Liver (tissue), 9 donors: ENCODE measurements around the gene SDF2L1. TPM values are rescaled to one million over a fixed set of nuclear protein-coding genes. Genes with fewer than 3 reads are reported as not detected.

ENCODE experiments used
- DNase-seq: peaks from one replicate; pipeline ENCODE4 v3.0.0-alpha.2; 2017; ENCODE audit warnings: low spot score
- H3K27ac ChIP-seq, 2 donors: one replicate each; pipeline ENCODE4 v1.7.0; 2013; ENCODE audit warnings: inconsistent platforms in 2 of 2, low read length in 2 of 2, control low read depth in 1 of 2, low read depth in 1 of 2, mild to moderate bottlenecking in 1 of 2
- H3K27me3 ChIP-seq, 4 donors: one replicate each; pipeline versions ENCODE4 v1.6.1 to v1.7.0; 2013; ENCODE audit warnings: low read length in 3 of 4, inconsistent platforms in 1 of 4, mild to moderate bottlenecking in 1 of 4, moderate library complexity in 1 of 4; ENCODE audit not compliant: control insufficient read depth in 4 of 4, insufficient read depth in 4 of 4
- H3K36me3 ChIP-seq, 4 donors: one replicate each; pipeline versions ENCODE4 v1.6.1 to v1.7.0; 2013; ENCODE audit warnings: low read length in 3 of 4, mild to moderate bottlenecking in 3 of 4, low read depth in 1 of 4, moderate library complexity in 1 of 4; ENCODE audit not compliant: control insufficient read depth in 4 of 4, insufficient read depth in 3 of 4
- H3K4me1 ChIP-seq, 4 donors: one replicate each; pipeline versions ENCODE4 v1.6.1 to v1.7.0; 2013; ENCODE audit warnings: low read length in 3 of 4, mild to moderate bottlenecking in 3 of 4, moderate library complexity in 1 of 4; ENCODE audit not compliant: control insufficient read depth in 4 of 4, insufficient read depth in 4 of 4
- H3K4me3 ChIP-seq, 3 donors: one replicate each; pipeline versions ENCODE4 v1.6.1 to v1.7.0; 2013; ENCODE audit warnings: low read length in 3 of 3, control low read depth in 1 of 3, low read depth in 1 of 3, mild to moderate bottlenecking in 1 of 3
- H3K9ac ChIP-seq, 2 donors: one replicate each; pipeline ENCODE4 v1.7.0; 2013; ENCODE audit warnings: low read length in 2 of 2, mild to moderate bottlenecking in 2 of 2, moderate library complexity in 2 of 2, control low read depth in 1 of 2, low read depth in 1 of 2
- H3K9me3 ChIP-seq, 4 donors: one replicate each; pipeline versions ENCODE4 v1.6.1 to v1.7.0; 2013; ENCODE audit warnings: low read length in 3 of 4; ENCODE audit not compliant: control insufficient read depth in 4 of 4
- ATF3 ChIP-seq: IDR thresholded peaks from 2 replicates; pipeline ENCODE4 v1.6.1; 2016; ENCODE audit warnings: antibody characterized with exemption
- EGR1 ChIP-seq, 2 donors: IDR thresholded peaks; 2 replicates each; pipeline ENCODE4 v1.6.1; 2016 to 2018; ENCODE audit warnings: antibody characterized with exemption in 2 of 2, low read depth in 2 of 2
- FOXA1 ChIP-seq: IDR thresholded peaks from 2 replicates; pipeline ENCODE4 v1.6.1; 2016; ENCODE audit warnings: antibody characterized with exemption
- FOXA2 ChIP-seq: IDR thresholded peaks from 2 replicates; pipeline ENCODE4 v1.6.1; 2016; ENCODE audit warnings: antibody characterized with exemption
- GABPA ChIP-seq, 2 donors: IDR thresholded peaks in 1 of 2; conservative IDR thresholded peaks in 1 of 2; 2 replicates each; pipeline ENCODE4 v1.6.1; 2016; ENCODE audit warnings: antibody characterized with exemption in 2 of 2, mild to moderate bottlenecking in 1 of 2, moderate library complexity in 1 of 2
- HNF4A ChIP-seq, 2 donors: conservative IDR thresholded peaks; 2 replicates each; pipeline ENCODE4 v1.6.1; 2016; ENCODE audit warnings: antibody characterized with exemption in 2 of 2, mild to moderate bottlenecking in 2 of 2
- HNF4G ChIP-seq: IDR thresholded peaks from 2 replicates; pipeline ENCODE4 v1.6.1; 2016; ENCODE audit warnings: antibody characterized with exemption
- MAX ChIP-seq: IDR thresholded peaks from 2 replicates; pipeline ENCODE4 v1.6.1; 2016; ENCODE audit warnings: antibody characterized with exemption
- NR2F2 ChIP-seq: IDR thresholded peaks from 2 replicates; pipeline ENCODE4 v1.6.1; 2016; ENCODE audit warnings: antibody characterized with exemption
- RAD21 ChIP-seq, 2 donors: IDR thresholded peaks; 2 replicates each; pipeline ENCODE4 v1.6.1; 2016; ENCODE audit warnings: antibody characterized with exemption in 2 of 2, mild to moderate bottlenecking in 2 of 2
- TAF1 ChIP-seq: conservative IDR thresholded peaks from 2 replicates; pipeline ENCODE4 v1.6.1; 2016; ENCODE audit warnings: antibody characterized with exemption, mild to moderate bottlenecking
- YY1 ChIP-seq: IDR thresholded peaks from 2 replicates; pipeline ENCODE4 v1.6.1; 2016; ENCODE audit warnings: antibody characterized with exemption, mild to moderate bottlenecking
- ZBTB33 ChIP-seq: IDR thresholded peaks from 2 replicates; pipeline ENCODE4 v1.6.1; 2016; ENCODE audit warnings: antibody characterized with exemption
- WGBS: extraction: QIAGEN DNeasy Blood & Tissue Kit; methylation state at CpG from one replicate; pipeline ENCODE4 v1.1.7; 2013; 5-methylcytosine and 5-hydroxymethylcytosine counted together
- polyA plus RNA-seq, 2 donors: library from polyadenylated mRNA; stranded (reverse) in 1 of 2; unstranded in 1 of 2; fragments of 200-250 nt in 1 of 2; fragments of >200 nt in 1 of 2; fragmentation: Nextera tagmentation in 1 of 2; extraction: Ambion mirVana in 1 of 2; gene quantifications; one replicate each; pipeline versions ENCODE4 v1.2.1 to v1.2.3, GENCODE V29; 2013 to 2015
- total RNA-seq, 2 donors: library from RNA; depleted of rRNA; stranded (reverse); fragments of >200 nt; gene quantifications; one replicate each; pipeline ENCODE4 v1.2.3, GENCODE V29; 2014
- TF ChIP-seq, protein P1 (sequence below): fragments of 150-350 bp; IDR thresholded peaks from 2 replicates; pipeline ENCODE4 v1.5.1; 2017; ENCODE audit warnings: improper control_type of control experiment, low read depth, low read length; ENCODE audit not compliant: missing input control
- donor health status: healthy.
- donor health status: healthy.
- donor health status: healthy.
- donor health status: healthy.
- donor health status: healthy.

Gene SDF2L1
- total and polyA plus RNA-seq, 4 donors, result 36.3 to 173 (median 82.9) TPM

- TF ChIP-seq, protein P1, sequence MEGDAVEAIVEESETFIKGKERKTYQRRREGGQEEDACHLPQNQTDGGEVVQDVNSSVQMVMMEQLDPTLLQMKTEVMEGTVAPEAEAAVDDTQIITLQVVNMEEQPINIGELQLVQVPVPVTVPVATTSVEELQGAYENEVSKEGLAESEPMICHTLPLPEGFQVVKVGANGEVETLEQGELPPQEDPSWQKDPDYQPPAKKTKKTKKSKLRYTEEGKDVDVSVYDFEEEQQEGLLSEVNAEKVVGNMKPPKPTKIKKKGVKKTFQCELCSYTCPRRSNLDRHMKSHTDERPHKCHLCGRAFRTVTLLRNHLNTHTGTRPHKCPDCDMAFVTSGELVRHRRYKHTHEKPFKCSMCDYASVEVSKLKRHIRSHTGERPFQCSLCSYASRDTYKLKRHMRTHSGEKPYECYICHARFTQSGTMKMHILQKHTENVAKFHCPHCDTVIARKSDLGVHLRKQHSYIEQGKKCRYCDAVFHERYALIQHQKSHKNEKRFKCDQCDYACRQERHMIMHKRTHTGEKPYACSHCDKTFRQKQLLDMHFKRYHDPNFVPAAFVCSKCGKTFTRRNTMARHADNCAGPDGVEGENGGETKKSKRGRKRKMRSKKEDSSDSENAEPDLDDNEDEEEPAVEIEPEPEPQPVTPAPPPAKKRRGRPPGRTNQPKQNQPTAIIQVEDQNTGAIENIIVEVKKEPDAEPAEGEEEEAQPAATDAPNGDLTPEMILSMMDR, result no peak
- TF ChIP-seq FOXA2, result no peak
- TF ChIP-seq MAX, result no peak
Observed at GRCh38 chr22:21623648-21623970, 18.5 kb upstream of the SDF2L1 start (continued).

GRCh38 chr22:21624120-21624879, 17.8 kb upstream of the SDF2L1 start:
- H3K27ac ChIP-seq, result no peak overlapping the region
- no peak overlapping the region for H3K4me3 ChIP-seq
- H3K4me1 ChIP-seq, result peaks cover 8 to 28% (median 18%) of the 10 kb centered on the region in 4 donors
- WGBS, result 56% methylated on average over 8 of the region's 8 CpGs
- DNase-seq, result no peak
- TF ChIP-seq HNF4G (no peak), ZBTB33 (no peak), HNF4A (conservative IDR thresholded peaks at IDR 0.05) (no peak), EGR1 (IDR thresholded peaks at IDR 0.05; ENCODE audit: low read depth in 2 of 2) (no peak), MAX (no peak), ATF3 (no peak), TAF1 (no peak), FOXA1 (no peak), FOXA2 (no peak), YY1 (no peak), NR2F2 (no peak), RAD21 (IDR thresholded peaks at IDR 0.05) (no peak), GABPA (IDR thresholded peaks at IDR 0.05 in 1 of 2, conservative IDR thresholded peaks at IDR 0.05 in 1 of 2) (no peak)
- TF ChIP-seq, protein P1, result no peak
- peaks cover 0 to 12% (median 2%) of the 10 kb centered on the region in 4 donors for H3K36me3 ChIP-seq
- H3K9ac ChIP-seq, result no peak overlapping the region
- H3K27me3 ChIP-seq, result no peaks in the 10 kb centered on the region
- no peaks in the 10 kb centered on the region for H3K9me3 ChIP-seq
